ENCODE results near the gene CSNK1G3.

Gene CSNK1G3

DNA sequence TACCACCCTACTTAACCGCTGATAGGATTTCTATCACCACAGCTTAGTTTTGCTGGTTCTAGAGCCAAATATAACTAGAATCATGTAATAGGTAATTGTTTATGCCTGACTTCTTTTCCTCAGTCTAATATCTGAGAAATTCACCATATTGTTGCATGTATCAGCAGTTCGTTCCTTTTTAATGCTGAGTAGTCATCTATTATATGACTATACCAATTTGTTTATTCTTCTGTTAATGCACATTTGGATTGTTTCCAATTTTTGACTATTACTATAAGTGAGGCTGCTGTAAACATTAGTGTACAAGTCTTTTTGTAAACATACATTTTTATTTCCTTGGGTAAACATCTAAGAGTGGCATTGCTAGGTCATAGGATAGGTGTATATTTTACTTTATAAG, 25.9 kb downstream of the CSNK1G3 start:
- in situ Hi-C loops (cut with HindIII; ENCODE audit: low sequenced_read_pairs), result no loop called here
- no peak for DNase-seq (ENCODE audit: low read depth, low spot score)
- TF ChIP-seq, protein P1, sequence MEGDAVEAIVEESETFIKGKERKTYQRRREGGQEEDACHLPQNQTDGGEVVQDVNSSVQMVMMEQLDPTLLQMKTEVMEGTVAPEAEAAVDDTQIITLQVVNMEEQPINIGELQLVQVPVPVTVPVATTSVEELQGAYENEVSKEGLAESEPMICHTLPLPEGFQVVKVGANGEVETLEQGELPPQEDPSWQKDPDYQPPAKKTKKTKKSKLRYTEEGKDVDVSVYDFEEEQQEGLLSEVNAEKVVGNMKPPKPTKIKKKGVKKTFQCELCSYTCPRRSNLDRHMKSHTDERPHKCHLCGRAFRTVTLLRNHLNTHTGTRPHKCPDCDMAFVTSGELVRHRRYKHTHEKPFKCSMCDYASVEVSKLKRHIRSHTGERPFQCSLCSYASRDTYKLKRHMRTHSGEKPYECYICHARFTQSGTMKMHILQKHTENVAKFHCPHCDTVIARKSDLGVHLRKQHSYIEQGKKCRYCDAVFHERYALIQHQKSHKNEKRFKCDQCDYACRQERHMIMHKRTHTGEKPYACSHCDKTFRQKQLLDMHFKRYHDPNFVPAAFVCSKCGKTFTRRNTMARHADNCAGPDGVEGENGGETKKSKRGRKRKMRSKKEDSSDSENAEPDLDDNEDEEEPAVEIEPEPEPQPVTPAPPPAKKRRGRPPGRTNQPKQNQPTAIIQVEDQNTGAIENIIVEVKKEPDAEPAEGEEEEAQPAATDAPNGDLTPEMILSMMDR (IDR thresholded peaks at IDR 0.05; ENCODE audit: low read depth, low read length), result no peak
- no peak overlapping the region for H3K4me3 ChIP-seq (ENCODE audit: low read depth, low read length)

DNA sequence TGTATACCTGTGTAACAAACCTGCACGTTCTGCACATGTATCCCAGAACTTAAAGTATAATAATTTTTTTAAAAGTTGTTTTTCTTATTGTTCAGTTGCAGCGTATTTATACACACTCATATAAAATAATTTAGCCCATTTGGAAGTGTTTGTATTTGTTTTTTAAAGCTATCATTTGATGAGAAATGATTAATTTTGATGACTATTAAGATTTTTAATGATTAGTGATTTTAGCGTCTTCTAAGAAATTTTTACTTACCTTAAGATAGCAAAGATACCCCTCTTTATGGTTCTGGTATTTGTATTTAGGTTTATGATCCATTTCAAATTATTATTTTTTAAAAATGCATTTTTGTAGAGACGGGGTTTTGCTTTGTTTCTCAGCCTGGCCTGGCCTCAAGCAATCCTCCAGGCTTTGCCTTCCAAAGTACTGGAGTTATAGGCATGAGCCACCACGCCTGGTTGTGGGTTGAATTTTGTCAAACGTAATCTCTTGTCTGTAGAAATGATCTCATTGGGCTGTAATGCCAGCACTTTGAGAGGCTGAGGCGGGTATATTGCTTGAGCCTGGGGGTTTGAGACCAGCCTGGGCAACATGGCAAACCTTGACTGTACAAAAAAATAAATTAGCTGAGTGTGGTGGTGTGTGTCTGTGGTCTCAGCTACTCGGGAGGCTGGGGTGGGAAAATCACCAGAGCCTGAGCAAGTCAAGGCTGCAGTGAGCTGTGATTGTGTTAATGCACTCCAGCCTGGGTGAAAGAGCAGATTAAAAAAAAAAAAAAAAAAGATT, 26.9 kb downstream of the CSNK1G3 start:
- TF ChIP-seq, protein P1 (IDR thresholded peaks at IDR 0.05; ENCODE audit: low read depth, low read length), result no peak
- H3K4me3 ChIP-seq (ENCODE audit: low read depth, low read length), result no peak overlapping the region
- DNase-seq (ENCODE audit: low read depth, low spot score), result no peak
- in situ Hi-C loops (cut with HindIII; ENCODE audit: low sequenced_read_pairs), result no loop called here

DNA sequence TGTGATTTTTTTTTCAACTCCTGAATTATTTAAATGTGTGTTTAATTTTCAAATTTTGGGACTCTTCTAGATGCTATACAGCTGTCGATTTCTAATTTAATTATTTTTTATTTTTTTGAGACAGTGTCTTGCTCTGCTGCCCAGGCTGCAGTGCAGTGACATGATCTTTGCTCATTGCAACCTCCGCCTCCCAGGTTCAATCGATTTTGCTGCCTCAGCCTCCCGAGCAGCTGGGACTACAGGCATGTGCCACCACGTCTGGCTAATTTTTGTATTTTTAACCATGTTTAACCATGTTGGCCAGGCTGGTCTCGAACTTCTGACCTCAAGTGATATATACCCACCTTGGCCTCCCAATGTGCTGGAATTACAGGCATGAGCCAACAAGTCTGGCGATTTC, 28.6 kb downstream of the CSNK1G3 start:
- in situ Hi-C loops (cut with HindIII; ENCODE audit: low sequenced_read_pairs), result no loop called here
- no peak overlapping the region for H3K4me3 ChIP-seq (ENCODE audit: low read depth, low read length)
- DNase-seq (ENCODE audit: low read depth, low spot score), result no peak
- TF ChIP-seq, protein P1 (IDR thresholded peaks at IDR 0.05; ENCODE audit: low read depth, low read length), result no peak

DNA sequence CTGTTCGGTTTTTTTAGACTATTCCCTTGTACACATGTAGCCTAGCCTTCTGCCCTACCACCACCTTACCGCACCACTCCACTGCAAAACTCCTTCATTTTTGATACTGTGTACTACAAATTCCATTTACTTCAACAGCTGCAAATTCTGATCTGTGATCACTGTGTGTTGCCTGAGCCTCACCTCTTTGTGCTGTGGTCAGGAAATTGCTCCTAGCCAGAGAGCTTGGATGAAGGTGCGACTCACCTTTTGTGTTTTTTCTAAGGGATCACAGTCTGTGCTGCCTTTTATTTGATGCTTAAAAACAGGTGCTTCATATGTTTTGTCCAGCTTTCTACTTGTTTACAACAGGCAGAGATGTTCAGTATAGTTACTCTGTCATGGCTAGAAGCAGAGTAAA, 31.5 kb downstream of the CSNK1G3 start:
- no peak overlapping the region for H3K4me3 ChIP-seq (ENCODE audit: low read depth, low read length)
- no peak for DNase-seq (ENCODE audit: low read depth, low spot score)
- TF ChIP-seq, protein P1 (IDR thresholded peaks at IDR 0.05; ENCODE audit: low read depth, low read length), result no peak
- in situ Hi-C loops (cut with HindIII; ENCODE audit: low sequenced_read_pairs), result no loop called here

DNA sequence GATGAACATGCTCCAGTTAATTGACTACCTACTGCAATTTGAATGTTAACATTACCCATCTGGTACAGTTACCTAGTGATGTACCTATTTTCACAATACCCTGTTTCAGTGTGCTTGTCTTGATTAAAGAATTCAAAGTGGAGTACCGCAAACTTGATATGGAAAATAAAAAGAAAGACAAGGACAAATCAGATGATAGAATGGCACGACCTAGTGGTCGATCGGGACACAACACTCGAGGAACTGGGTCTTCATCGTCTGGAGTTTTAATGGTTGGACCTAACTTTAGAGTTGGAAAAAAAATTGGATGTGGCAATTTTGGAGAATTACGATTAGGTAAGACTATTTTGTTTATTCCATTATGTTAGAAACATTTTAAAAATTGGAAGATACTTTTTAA, 33.5 kb downstream of the CSNK1G3 start:
- no peak overlapping the region for H3K4me3 ChIP-seq (ENCODE audit: low read depth, low read length)
- TF ChIP-seq, protein P1 (IDR thresholded peaks at IDR 0.05; ENCODE audit: low read depth, low read length), result peak; percentile 40
- DNase-seq (ENCODE audit: low read depth, low spot score), result no peak
- in situ Hi-C loops (cut with HindIII; ENCODE audit: low sequenced_read_pairs), result no loop called here

DNA sequence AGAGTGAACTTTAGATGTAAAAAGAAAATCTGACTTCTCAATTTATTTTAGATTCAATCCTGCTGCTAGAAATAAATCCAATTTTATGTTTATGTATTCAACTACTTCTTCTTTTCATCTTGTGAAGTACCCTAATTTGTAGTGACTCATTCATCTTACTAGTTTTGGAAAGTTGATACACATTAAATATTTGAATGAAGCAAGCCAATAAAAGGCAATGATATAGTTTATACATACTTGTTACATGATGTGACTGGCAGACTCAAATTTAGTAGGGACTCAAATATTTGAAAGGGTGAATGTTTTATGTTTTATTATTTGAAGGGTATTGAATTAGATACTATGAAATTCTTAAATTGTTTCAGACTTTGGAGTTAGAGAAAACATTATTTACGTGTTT, 34.7 kb downstream of the CSNK1G3 start:
- DNase-seq (ENCODE audit: low read depth, low spot score), result no peak
- no peak overlapping the region for H3K4me3 ChIP-seq (ENCODE audit: low read depth, low read length)
- in situ Hi-C loops (cut with HindIII; ENCODE audit: low sequenced_read_pairs), result no loop called here
- TF ChIP-seq, protein P1 (IDR thresholded peaks at IDR 0.05; ENCODE audit: low read depth, low read length), result no peak

All from astrocyte of the spinal cord (primary cell).